Hematopoietic multipotent progenitor cell treated with erythropoietin and hydrocortisone succinate and interleukin-3 and kit ligand, for 8 days (in vitro differentiated cells): ENCODE results near the gene DNAI4.
"Not testable (repeated sequence)": the region's sequence is repeated elsewhere in the genome, so short reads cannot be mapped to it uniquely, and the experiment has no call there.

Experiments used
- DNase-seq: peaks from one replicate; pipeline ENCODE4 v3.0.0-alpha.2; 2015

Gene DNAI4

DNA sequence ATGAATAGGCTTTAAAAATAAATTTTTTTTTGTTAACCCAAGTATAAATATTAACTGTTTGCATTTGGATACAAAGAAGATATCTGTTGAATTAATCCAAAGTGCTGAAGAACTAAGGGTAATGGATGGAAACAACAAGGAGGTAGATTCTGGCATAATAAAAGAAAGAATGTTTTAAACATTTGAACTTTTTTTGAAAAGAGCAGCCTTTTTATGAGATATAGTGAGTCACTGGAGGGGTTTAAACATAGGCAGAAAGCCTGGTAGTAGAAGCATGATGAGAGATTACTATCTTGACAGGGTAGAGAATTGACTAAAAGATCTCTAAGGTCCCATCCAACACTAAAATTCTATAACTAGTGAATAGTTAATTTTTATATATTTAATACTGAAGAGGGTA, 2.9 kb upstream of the DNAI4 start:
- DNase-seq, result no peak

GRCh38 chr1:66925944-66926343, 1.3 kb upstream of the DNAI4 start:
- DNase-seq, result no peak

- DNase-seq, result no peak
Observed at GRCh38 chr1:66925558-66925910, 878 bp upstream of the DNAI4 start.

- DNase-seq, result no peak
Observed at GRCh38 chr1:66920543-66920942, 4.1 kb downstream of the DNAI4 start.

- no peak for DNase-seq
Observed at GRCh38 chr1:66919828-66920227, 4.8 kb downstream of the DNAI4 start.

DNA sequence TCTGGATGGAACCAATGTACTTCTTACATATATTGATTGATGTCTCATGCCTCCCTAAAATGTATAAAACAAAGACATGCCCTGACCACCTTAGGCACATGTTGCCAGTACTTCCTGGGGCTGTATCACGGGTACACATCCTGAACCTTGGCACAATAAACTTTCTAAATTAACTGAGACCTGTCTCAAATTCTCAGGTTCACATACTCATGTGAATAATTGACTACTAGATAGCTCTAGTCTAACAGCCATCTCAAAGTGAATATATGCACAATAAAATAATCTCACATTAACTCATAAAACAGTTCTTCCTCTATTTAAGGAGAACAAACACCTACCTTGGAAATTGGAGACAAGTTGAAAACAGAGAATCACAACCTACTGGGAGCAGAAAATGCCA, 5.6 kb downstream of the DNAI4 start:
- DNase-seq, result no peak

- DNase-seq, result peak; percentile 24
Observed at GRCh38 chr1:66917476-66917875, 7.2 kb downstream of the DNAI4 start.

DNA sequence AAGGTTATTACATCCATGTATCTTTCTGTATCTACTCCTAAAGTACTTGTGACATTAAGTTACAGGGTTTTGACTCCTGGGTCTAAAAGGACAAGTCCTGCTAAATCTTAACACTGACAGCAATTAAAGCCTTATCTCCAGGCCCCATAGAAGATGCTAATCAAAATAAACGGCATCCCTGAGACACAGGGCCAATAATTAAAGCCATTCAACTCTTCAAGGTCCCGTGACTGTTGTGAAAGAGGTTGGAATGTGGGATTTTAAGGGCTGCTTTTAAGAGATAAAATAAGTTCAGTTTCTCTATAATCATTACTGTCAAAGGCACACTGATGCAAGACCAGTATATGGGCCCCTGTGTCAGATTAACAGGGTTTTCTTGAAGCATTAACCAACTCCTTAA, 8.3 kb downstream of the DNAI4 start:
- DNase-seq, result peak; percentile 97

DNA sequence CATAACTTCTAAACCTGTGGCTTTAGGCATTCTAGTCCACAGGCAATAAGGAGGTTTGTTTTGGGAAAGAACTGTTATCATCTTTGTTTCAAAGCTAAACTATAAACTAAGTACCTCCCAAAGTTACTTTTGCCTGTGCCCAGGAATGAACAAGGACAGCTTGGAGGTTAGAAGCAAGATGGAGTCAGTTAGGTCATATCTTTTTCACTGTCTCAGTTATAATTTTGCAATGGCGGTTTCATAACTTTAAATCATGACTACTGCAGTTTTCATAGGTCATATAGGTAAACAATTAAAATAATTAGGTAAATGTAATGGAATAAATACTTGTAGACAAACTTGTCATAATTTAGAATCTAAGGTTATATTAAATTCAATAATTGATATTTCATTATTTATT, 9.5 kb downstream of the DNAI4 start:
- DNase-seq, result not testable (repeated sequence)

DNA sequence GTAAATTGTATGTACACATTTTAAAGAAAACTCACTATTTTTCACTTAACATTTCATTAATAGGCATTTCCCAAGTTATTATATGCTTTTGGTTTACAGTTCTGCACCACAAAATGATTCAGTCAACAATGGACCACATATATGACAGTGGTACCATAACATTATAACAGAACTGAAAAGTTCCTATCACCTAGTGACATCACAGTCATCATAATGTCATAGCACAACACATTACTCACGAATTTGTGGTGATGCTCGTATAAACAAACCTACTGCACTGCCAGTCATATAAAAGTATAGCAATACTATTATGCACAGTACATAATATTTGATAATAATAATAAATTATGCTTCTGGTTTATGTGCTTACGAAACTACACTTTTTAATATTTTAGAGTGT, 30.9 kb downstream of the DNAI4 start:
- no peak for DNase-seq

GRCh38 chr1:66890621-66891020, 34.0 kb downstream of the DNAI4 start:
- DNase-seq, result no peak

DNA sequence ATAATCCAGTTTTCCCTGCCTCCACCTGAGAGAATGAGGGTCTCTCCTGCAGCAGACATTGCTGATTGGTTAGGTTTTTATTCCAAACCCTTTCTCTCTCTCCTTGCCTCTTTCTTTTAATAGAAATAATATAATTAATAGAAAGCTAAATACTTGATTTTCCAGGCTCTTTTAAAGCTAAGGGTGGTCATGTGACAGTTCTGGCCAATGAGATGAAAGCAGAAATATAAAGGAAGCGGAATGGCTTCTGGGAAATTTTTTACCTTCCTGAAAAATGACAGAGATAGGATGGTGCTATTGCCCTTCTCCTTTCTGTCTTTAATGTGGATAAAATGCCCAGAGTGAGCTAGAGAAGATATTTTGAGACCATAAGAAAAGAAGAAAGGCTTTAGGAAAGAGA, 35.6 kb downstream of the DNAI4 start:
- no peak for DNase-seq

DNA sequence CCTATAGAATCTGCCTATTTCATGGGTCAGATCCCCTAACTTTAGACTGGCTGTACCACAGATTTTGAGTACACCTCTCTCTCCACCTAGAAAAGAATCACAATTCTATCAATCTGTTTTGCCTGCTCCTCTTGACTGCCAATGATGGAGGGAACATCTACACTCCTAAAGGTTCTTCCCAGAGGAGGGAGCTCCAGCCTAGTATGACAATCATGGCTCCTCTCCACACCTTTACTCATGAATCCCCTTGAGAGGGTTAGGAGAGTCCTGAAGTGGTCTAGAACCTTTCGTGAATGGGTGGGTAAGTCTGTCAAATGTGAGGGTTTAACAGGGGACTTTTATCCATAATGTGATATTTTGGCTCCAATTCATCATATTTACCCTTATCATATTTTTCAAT, 48.0 kb downstream of the DNAI4 start:
- peak; percentile 4 for DNase-seq

DNA sequence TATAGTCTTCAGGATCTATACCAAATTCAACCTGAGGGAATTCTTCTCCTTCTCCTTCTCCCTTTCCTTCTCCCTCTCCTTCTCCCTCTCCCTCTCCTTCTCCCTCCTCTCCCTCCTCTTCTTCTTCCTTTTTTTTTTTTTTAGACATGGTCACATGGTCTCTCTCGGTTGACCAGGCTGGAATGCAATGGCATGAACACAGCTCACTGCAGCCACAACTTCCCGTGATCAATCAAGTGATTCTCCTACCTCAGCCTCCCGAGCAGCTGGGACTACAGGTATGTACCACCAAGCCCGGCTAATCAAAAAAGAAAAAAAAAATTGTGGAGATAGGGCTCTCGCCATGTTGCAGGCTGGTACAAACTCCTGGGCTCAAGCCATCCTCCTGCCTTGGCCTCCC, 51.5 kb downstream of the DNAI4 start:
- no peak for DNase-seq

DNA sequence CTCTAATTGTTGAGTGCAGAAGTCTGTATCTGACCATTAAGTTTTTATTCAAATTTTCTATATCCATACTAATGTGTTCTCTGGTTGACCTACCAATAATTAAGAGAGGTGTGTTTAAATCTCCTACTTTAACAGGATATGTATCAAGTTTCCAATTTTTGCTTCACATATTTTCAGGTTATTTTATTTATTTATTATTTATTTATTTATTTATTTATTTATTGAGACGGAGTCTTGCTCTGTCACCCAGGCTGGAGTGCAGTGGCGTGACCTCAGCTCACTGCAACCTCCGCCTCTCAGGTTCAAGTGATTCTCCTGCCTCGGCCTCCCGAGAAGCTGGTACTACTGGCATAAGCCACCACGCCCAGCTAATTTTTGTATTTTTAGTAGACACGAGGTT, 52.6 kb downstream of the DNAI4 start:
- DNase-seq, result not testable (repeated sequence)

- DNase-seq, result no peak
Observed at GRCh38 chr1:66867501-66867900, 57.2 kb downstream of the DNAI4 start.

GRCh38 chr1:66860529-66860928, 64.1 kb downstream of the DNAI4 start:
- no peak for DNase-seq

- DNase-seq, result no peak
Observed at GRCh38 chr1:66853379-66853778, 71.3 kb downstream of the DNAI4 start.

DNA sequence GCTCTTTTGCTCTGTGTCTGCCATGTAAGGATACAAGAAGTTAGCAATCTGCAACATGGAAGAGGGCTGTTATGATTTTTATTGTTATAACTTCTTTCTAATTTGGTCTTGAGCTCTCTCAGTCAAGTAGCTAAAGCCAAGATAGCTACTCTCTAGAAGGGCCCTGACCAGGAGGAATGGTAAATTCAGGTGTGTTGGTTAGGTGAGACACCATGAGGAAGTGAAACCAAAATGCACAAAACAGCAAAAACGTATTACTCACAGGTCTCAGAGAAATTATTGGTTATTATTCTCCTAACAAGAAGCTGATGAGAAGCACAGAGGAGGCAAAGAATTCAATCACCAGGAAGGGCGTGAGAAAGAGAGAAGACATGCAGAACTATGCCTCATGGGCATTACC, 71.8 kb downstream of the DNAI4 start:
- no peak for DNase-seq

DNA sequence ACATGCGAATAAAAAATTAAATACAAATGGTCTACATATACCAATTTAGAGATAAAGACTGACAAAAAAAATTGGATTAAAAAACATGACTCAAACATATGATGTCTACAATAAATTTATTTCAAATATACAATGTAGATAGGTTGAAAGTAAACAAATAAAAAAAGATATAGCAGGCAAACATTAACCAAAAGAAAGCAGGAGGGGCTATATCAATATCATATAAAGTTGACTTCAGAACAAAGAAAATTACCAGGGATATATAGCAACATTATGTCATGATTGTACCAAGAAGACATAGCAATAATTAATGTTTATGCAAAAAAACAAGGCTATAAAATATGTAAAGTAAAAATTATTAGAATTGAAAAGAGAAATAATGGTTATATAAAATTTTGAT, 73.7 kb downstream of the DNAI4 start:
- no peak for DNase-seq

DNA sequence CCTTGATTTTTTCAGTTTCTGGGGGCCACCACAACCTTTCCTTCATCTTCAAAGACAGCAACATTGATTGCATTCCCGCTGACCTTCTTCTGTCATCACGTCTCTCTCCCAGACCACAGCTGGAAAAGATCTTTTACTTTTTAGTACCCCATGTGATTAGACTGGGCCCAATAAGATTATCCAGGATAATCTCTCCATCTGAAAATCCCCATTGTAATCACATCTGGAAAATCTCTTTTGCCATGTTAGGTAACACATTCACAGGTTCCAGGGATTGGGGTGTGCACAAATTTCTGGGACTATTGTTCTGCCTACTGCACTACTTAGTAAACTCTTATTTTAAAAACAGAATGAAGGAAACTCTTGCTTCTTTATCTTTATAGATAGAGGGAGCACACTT, 76.5 kb downstream of the DNAI4 start:
- no peak for DNase-seq

- no peak for DNase-seq
Observed at GRCh38 chr1:66840929-66841328, 83.7 kb downstream of the DNAI4 start.

GRCh38 chr1:66834926-66835325, 89.7 kb downstream of the DNAI4 start:
- DNase-seq, result no peak

DNA sequence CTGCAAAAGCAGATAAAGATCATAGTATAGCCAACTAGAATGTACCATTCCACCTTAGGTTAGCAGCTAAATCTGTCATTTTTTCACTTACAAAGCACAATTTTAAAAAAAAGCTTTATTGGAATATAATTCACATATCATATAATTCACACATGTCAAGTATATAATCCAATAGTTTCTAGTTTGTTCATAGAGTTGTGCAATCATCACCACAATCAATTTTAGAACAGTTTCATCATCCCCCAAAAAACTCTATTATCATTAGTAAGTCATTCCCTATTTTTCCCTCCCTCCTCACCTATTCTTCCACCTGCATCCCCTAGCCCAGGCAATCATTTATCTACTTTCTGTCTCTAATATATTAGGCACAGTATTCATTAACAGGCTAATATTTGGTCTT, 91.5 kb downstream of the DNAI4 start:
- no peak for DNase-seq

DNA sequence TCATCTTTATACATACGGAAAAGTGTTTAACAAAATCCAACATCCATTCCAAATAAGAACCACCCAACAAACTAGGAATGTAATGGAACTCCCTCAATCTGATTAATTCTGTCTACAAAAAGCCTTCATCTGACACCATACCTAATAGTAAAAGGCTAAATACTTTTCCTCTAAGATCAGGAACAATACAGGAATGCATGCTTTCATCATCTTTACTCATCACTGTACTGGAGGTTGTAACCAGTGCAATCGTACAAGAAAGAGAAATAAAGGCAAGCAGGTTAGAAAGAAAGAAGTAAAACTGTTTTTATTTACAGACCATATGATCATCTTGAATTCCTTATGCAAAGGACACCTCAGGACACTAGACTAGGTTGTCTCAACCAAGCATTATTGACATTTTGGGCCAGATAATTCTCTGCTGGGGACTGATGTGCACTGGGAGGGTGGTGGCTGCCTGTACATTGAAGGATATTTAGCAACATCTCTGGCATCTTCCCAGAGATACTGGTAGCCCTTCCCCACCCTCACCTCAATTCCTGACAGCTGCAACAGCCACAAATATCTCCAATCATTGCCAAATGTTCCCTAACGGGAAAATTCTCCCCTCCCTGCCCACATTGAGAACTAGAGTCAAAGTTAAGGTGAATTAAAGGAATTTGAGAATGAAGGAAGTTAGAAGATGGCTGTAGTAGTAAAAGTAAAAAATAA, 93.0 kb downstream of the DNAI4 start:
- no peak for DNase-seq

- DNase-seq, result no peak
Observed at GRCh38 chr1:66824771-66825170, 99.9 kb downstream of the DNAI4 start.
